PFSK-1 (cell line): ENCODE data around the gene GOLGA2. TPM values are rescaled to one million over a fixed set of nuclear protein-coding genes. Genes with fewer than 3 reads are reported as not detected.

ENCODE experiments used
- FOXP2 ChIP-seq: optimal IDR thresholded peaks from 2 replicates; pipeline ENCODE3; 2011; ENCODE audit warnings: borderline replicate concordance, control low read depth, inconsistent platforms; ENCODE audit not compliant: insufficient read depth; ENCODE audit errors: extremely low read length, extremely low read depth
- POLR2AphosphoS5 ChIP-seq: IDR thresholded peaks from 2 replicates; pipeline ENCODE4 v1.6.1; 2012; ENCODE audit warnings: low read depth, mild to moderate bottlenecking, control low read depth, low read length, moderate library complexity
- REST ChIP-seq, 2 experiments: IDR thresholded peaks; 2 replicates each; pipeline versions ENCODE4 v1.6.1 to v1.8.0; 2011 to 2012; ENCODE audit warnings: low read depth in 2 of 2, low read length in 2 of 2, control low read depth in 1 of 2, inconsistent platforms in 1 of 2, mild to moderate bottlenecking in 1 of 2, moderate library complexity in 1 of 2; ENCODE audit not compliant: insufficient read depth in 1 of 2
- SIN3A ChIP-seq: IDR thresholded peaks from 2 replicates; pipeline ENCODE4 v1.6.1; 2012; ENCODE audit warnings: mild to moderate bottlenecking, low read length, moderate library complexity, borderline replicate concordance; ENCODE audit not compliant: insufficient read depth
- TAF1 ChIP-seq: IDR thresholded peaks from 2 replicates; pipeline ENCODE4 v1.6.1; 2012; ENCODE audit warnings: low read length, control low read depth, borderline replicate concordance; ENCODE audit not compliant: insufficient read depth
- polyA plus RNA-seq: library from polyadenylated mRNA; unstranded; fragments of >200 nt; gene quantifications from one replicate; pipeline ENCODE4 v1.2.1, GENCODE V29; 2012; ENCODE audit warnings: low read depth, missing spikeins; ENCODE audit not compliant: insufficient read length

Gene GOLGA2
- polyA plus RNA-seq: 85.6 TPM

- TF ChIP-seq TAF1 (no peak), REST (IDR thresholded peaks at IDR 0.05; ENCODE audit: insufficient read depth in 1 of 2, low read depth in 2 of 2, low read length in 2 of 2) (peak in 1 of 2 experiments; percentile 64; a peak in 1 of 4 replicates)
These were observed at the start of gene GOLGA2 for GRCh38 chr9:128275198-128276007. Gene GOLGA2 (minus strand): TSS chr9:128276007. CDS start chr9:128275976, 31 bp downstream.

GRCh38 chr9:128324401-128324800 lies 48.6 kb upstream of the GOLGA2 start:
- no peak for TF ChIP-seq POLR2AphosphoS5
- no peak for TF ChIP-seq REST (IDR thresholded peaks at IDR 0.05; ENCODE audit: insufficient read depth in 1 of 2, low read depth in 2 of 2, low read length in 2 of 2)
- TF ChIP-seq SIN3A: no peak
- TF ChIP-seq TAF1: no peak
- no peak for TF ChIP-seq FOXP2

GRCh38 chr9:128323791-128324190 lies 48.0 kb upstream of the GOLGA2 start:
- TF ChIP-seq POLR2AphosphoS5 (no peak), FOXP2 (no peak), TAF1 (no peak), REST (IDR thresholded peaks at IDR 0.05; ENCODE audit: insufficient read depth in 1 of 2, low read depth in 2 of 2, low read length in 2 of 2) (no peak), SIN3A (no peak)

- TF ChIP-seq FOXP2 (no peak), REST (IDR thresholded peaks at IDR 0.05; ENCODE audit: insufficient read depth in 1 of 2, low read depth in 2 of 2, low read length in 2 of 2) (no peak), TAF1 (no peak), POLR2AphosphoS5 (no peak), SIN3A (no peak)
These were observed 47.5 kb upstream of the GOLGA2 start for GRCh38 chr9:128323212-128323730.
